ENCODE data around the gene RBFOX1. TPM values are rescaled to one million over a fixed set of nuclear protein-coding genes. Genes with fewer than 3 reads are reported as not detected.

RBFOX1 gene
- total RNA-seq, 1 donor from 2014 or later, result 1.1 TPM

DNA sequence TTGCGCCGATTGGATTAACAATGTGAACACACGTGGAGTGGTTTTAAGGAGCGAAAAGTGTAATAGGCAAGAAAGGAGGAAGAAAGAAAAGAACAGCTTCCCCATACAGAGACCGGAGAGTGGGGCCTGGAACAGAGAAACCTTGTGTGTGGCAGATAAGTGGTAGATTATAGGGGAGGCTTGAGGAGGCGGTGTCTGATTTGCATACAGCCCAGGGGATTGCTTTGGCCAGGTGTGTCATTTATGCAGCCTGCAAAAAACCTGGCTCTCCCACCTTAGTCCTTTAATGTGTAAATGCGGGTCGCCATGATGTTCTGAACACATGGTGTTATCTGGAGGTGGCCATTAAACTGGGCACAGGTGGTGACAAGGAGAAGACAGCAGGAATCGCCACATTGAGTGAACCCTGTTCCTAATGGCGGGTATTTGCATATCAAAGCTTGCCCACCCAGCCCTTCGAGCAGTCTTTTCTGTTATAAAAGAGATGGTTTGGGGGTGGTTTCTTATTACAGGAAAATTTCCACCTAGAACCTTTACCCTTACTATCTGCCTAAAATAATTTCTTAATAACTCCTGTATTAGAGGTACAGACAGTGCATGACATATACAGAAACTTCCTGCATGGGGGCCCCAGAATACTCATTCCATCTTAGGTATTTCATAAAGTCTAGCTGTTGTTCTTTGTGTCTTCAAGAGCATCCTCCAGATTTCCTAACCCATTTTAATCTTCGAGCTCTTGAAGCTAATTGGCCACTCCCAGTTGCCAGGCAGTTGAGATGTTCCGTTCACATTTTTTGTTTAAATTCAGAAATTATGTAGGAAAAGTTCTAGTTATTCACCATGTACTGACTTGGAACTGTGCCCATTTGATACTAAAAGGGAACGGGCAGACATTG is 292.5 kb downstream of the RBFOX1 start:
- ATAC-seq, result no peak
- intact Hi-C loops (cut with DNase I), result no loop called here
- DNase-seq (ENCODE audit: low spot score), result no peak

DNA sequence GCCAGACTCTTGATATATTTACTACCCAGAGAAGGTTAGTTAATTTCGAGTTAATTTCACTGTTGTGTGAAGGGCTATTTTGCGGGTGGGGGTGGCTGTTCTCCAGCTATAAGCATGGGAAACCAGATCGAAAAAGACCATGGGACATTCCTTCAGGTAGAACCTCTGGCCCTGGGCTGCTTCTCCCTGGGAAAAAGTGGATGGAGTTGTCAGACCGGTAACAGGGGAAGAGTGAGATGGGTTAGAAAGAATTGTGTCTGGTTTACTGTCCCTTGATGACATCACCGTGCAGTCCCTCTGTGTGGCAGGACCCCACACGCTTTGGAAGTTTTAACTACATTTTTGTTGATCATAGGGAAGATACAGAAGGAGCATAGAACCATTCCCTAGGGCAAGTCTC is 296.3 kb downstream of the RBFOX1 start:
- intact Hi-C loops (cut with DNase I), result no loop called here
- DNase-seq (ENCODE audit: low spot score) (no peak), ATAC-seq (no peak)

DNA sequence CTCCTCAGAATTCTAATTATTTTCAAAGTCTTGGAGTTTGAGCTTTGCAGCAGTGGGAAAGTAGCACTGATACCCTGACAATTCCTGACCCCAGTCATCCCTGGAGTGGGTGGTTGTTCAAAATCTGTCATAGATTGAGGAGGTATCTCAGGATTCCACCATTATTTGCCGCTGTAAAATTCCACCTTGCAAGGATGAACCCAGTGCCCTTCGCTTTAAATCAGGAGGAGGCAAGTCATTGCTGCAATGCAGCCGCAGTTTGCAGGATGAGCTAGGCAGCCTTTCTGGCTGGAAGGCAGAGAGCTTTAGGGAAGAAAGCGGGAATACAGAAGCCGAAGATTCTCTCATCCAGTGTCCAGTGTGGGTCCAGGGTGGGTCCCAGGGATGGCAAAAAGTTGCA is 296.9 kb downstream of the RBFOX1 start:
- ATAC-seq (no peak), DNase-seq (ENCODE audit: low spot score) (no peak)
- intact Hi-C loops (cut with DNase I), result no loop called here

DNA sequence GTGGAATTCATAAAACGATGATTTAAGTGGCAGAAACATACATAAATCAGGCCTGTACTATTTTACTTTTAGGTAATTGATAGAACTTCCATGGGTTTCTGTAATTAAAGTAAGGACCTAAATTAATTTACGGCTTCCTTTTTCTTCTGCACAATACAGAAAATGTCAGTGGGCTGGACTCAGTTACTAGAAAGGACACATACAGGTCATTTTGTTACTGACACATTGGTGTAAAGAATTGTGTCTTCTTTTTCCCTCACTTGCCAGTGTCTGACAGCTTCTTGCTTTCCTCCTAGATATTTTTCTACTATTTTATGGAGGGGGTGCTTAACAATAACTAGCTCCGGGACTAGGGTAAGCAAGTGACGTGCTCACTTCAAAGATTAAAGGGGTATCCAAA is 304.8 kb downstream of the RBFOX1 start:
- intact Hi-C loops (cut with DNase I), result loop anchor here (10.0 kb wide), 1 partner anchor 1267 kb away; no protein-coding TSS in a partner anchor
- ATAC-seq, result no peak
- no peak for DNase-seq (ENCODE audit: low spot score)

DNA sequence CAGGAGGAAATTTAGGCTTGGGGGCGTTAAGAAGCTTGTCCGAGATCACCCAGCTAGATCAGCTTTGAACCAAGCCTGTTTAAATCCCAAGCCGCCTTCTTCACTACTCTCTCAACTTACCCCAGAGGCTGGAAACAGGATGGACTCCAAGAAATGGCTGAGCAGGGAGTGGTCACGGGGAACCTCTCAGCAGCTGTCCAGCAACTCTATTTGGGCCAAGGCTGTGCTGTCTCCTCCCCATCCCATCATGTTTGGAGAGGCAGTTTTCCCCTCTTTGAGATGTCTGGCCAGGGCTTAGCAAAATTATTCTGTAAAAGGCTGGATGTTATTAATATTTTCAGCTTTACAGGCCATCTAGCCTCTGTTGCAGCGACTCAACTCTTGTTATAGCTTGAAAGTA is 305.7 kb downstream of the RBFOX1 start:
- ATAC-seq (no peak), DNase-seq (ENCODE audit: low spot score) (no peak)
- intact Hi-C loops (cut with DNase I), result loop anchor here (10.0 kb wide), 1 partner anchor 1266 kb away; no protein-coding TSS in a partner anchor

DNA sequence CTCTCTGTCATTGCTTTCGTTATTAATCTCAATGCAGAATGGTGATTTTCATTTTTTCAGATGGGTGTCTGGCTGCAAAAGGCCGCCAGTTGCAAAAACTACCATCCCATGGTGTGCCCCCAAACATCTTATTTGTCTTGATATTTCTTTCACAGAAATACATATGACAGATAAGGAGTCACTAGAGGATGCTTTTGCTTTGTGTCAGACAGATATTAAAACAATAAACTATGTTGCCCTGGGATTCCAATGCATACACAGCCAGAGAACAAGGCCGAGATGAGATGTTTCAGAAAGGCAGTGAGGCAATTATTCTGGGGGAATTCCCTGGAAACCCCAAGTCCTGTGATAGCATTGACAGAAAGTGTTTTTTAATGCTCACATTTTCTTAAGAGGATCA is 307.7 kb downstream of the RBFOX1 start:
- DNase-seq (ENCODE audit: low spot score) (no peak), ATAC-seq (no peak)
- intact Hi-C loops (cut with DNase I), result no loop called here

DNA sequence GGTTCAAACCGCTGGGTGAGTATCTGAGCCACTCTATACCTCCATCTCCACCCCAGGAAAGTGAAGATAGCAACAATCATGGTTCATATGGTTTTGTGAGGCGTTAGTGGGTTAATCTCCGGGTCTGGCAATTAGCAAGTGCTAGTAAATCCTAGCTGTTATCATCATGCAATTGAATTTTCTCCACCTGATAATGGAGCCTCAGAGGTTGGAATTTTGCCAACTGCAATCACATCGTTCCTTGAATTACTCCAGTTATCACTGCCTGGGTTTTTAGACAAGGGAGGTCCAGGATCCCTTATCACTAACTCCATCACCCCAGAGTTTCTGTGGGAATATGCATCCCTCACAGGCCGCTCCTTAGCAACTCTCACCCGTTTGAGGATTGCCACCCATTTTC is 311.5 kb downstream of the RBFOX1 start:
- ATAC-seq (no peak), DNase-seq (ENCODE audit: low spot score) (no peak)
- intact Hi-C loops (cut with DNase I), result no loop called here

DNA sequence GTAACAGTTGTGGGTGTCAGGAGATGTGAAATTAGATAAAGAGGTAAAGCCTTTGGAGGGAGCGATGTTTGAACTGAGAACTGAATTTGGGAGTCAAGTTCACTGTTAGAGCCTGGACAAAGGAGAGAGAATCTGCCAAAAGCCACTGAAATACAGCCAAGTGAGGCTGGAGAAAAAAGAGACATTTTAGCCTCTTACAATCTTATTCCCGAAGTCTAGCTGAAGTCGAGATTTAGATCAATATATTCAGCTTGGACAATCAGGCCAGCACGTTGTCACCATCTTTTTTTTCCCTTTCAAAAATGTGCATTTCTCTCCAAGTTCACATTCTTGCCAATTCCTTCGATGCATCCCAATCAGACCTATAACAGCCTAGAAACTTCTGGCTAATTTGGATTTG is 312.2 kb downstream of the RBFOX1 start:
- intact Hi-C loops (cut with DNase I), result no loop called here
- ATAC-seq, result no peak

DNA sequence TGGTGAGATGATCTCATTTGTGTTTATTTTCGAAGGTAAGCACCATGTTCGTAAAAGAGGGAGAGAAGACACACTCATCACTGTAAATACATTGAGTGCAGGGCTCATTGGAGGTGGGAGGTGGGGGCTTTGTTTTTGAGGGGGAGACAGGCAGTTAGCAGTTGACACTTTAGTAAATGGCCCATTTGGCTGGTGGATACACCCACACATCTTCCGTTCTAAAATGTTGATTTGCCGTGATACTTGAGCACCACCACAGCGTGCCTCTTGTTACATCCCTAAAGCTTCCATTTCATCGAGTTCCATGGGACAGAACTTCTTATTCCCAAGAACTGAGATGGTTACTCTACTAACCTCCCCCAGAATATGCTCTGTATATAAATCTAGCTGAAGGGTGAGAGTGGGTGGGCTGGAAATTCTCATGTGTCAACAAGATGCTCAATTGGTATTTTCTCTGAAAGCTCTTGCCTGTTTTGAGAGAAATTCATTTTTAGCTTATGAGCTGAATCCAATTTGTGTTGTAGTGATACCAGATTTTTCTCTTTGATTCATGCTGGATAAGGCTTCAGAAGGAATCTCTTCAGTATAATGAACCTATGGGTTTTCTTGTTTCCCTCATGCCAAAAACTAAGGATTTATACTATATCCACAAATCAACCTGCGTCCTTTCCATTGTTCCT is 314.3 kb downstream of the RBFOX1 start:
- DNase-seq (ENCODE audit: low spot score) (no peak), ATAC-seq (no peak)
- intact Hi-C loops (cut with DNase I), result no loop called here

More for the DNA sequence above, 312.2 kb downstream of the RBFOX1 start:
- no peak for DNase-seq (ENCODE audit: low spot score)

DNA sequence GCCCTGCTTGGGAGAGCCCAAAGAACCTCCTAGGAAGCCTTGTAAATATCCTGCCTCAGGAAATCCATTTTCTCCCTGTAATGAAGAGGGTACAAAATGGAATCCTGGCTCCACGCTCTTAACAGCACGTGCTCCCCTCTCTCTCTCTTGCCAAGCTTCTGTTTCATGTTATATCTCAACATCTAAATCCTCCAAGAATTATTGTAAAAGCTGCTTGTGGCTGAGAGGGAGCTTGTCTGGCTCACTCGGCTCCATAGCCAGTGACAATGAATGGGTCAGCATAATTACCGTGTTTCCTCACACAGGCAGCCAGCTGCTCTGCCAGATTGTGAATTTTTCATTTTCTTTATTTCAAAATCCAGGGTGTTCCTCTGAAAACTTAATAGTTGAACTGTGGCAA is 317.8 kb downstream of the RBFOX1 start:
- intact Hi-C loops (cut with DNase I), result no loop called here
- no peak for DNase-seq (ENCODE audit: low spot score)
- ATAC-seq, result no peak

DNA sequence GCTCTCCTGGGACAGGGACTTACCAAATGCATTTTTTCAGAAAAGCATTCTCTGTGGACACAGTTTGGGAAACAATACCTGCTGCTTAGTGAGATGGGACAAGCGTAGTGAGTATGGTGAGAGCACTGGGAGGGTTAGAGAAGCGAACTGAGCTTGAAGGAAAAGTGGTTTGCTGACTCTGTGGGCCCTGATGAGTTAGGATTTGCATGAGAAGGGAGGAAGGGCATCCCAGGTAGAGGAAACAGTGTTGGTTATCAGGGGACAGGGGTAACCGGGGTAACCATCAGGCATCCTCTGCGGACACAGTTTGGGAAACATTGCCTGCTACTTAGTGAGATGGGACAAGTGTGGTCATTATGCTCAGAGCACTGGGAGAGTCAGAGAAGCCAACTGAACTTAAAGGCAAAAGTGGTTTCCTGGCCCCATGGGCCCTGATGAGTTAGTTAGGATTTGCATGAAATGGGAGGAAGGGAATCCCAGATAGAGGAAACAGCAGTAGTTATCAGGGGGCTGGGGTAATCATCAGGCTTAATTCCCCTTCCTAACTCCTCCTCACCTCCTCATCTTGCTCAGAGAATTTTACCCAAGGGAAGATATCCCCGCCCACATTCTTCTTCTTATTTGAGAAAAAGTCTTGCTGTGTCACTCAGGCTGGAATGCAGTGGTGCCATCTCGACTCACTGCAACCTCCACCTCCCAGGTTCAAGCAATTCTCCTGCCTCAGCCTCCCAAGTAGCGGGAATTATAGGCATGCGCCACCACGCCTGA is 319.3 kb downstream of the RBFOX1 start:
- DNase-seq (ENCODE audit: low spot score) (no peak), ATAC-seq (no peak)
- intact Hi-C loops (cut with DNase I), result no loop called here

DNA sequence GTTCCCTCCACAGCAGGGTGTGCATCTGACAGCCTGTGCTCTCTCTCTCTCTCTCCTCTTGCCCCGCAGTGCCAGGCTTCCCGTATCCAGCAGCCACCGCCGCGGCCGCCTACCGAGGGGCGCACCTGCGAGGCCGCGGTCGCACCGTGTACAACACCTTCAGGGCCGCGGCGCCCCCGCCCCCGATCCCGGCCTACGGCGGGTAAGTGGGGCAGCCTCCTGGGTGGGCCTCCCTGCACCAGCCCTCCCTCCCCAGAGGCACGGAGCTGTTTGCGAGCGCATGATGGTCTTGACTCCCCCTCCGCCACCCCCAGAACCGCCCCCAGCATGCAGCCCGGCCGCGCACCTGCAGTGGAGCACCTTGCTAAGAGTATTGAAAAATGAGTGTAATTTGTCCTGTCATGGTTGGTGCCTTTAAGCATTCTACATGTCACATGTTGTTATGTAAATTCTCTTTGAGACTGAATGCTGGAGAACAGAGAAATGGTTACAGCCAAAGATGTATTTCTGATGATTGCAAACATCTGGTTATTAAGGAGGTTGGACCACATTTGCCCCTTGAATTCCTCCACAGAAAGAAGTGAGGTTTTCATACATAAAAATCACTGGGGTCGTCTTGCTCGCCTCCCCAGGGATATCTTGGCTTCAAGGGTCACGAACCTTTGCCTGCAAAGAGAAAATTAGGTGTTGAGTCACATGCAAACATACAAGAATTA is 321.3 kb downstream of the RBFOX1 start:
- ATAC-seq (no peak), DNase-seq (ENCODE audit: low spot score) (no peak)
- intact Hi-C loops (cut with DNase I), result no loop called here

DNA sequence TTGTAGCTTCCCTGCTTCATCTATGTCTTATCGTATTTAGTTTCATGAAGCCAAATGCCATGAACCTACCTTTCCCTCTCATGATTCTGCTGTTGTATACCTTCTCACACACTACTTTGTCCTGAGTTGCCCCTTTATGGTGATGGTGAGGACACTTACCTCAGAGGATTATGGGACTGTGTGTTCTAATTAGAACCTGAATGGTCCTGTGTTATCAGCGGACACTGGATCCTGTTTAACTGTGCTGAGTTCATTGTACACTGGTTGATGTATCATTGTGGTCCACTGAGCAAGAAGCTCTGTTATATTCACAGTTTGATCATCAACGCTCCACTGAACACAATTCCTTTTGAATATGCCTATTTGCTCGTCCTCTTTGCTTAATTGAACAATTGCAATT is 343.0 kb downstream of the RBFOX1 start:
- intact Hi-C loops (cut with DNase I), result no loop called here
- ATAC-seq (no peak), DNase-seq (ENCODE audit: low spot score) (no peak)

DNA sequence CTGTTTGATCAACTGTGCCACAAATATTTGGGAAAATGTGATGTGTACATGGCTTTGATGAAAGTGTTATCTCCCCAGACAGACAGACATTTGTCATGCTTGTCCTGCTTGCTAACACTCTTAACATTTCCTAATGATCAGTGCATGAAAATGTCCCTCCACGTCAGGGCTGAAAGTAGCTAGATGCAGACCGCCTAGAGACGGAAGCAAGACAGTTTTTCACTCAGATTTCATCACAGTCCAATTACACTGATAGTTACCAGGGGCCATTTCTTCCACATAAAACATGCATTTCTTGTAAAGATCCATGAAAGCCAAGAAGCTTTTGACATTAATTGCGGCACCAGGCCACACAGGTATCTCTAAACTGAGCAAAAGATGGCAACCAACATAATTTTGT is 347.7 kb downstream of the RBFOX1 start:
- no peak for DNase-seq (ENCODE audit: low spot score)
- intact Hi-C loops (cut with DNase I), result no loop called here
- ATAC-seq, result no peak

DNA sequence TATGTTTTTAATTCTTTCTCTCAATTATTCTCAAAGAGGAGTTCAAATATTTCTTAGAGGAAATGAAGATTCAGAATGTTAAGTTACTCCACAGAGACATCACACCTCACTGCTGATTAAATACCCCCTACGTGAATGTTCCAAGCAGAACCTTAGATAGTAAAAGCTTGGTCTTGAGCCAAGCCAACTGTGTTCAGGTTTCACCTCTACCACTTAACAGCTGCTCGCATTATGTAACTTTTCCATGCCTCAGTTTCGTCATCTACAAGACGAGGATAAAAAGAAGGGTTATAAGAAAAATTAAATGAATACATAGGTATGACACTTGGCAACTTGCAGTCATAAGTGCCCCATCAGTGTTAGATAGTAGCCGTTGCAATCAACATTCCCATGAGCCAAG is 356.2 kb downstream of the RBFOX1 start:
- ATAC-seq, result no peak
- intact Hi-C loops (cut with DNase I), result no loop called here
- DNase-seq (ENCODE audit: low spot score), result no peak

DNA sequence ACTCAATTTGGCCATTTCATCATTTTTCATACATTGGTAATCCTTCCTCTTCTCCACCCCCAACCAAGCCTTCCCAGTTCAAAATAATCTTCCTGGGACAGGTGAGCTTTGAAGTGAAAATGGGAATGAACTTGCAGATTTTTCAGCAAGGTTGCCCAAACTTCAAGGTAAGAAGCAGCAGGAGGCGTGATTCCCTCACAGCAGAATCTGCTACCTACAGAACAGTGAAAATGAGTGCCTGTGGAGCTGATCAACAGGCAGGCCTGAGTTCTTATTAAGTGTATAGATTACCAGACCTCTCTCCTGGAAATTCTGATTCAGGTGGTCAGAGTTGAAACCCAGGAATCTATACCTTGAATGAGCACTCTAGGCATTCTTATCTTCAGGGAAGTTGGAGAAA is 356.6 kb downstream of the RBFOX1 start:
- DNase-seq (ENCODE audit: low spot score), result no peak
- intact Hi-C loops (cut with DNase I), result no loop called here
- ATAC-seq, result no peak

DNA sequence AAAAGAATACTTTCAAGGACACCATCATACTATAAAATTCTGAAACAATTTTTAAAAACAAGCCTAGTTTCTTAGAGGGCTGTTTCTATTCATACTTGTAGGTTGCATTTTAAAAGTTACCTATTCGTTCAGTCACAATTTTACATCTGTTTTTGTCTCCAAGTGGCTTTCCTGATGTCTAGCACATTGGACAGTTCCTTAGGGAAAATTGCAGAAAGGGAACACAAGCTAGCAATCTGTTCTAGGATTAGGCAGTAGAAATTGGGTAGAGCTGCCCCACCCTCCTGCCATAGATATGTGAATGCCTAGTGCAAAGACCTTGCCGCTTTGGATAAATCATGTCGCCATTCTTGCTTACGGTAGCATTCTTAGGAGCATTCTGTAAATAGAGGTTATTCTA is 358.9 kb downstream of the RBFOX1 start:
- intact Hi-C loops (cut with DNase I), result no loop called here
- no peak for DNase-seq (ENCODE audit: low spot score)
- ATAC-seq, result no peak

DNA sequence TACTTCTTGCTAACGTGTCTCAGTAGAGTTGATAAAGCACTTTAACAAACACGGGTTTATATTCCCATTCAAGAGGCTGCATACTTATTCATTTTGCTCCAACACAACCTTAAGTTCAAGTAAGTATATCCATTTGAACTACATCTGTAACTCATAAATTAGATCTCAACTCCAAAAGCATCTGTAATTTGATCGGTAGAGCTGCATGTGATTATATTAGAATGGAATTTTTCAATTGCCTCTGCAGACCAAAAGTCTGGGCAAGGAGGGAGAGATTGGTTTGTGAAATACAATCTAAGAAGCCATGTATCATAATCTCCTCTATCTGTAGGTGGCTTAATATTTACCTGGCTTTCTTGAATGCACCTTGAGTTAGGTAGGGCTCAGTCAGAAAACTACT is 371.0 kb downstream of the RBFOX1 start:
- intact Hi-C loops (cut with DNase I), result no loop called here
- no peak for DNase-seq (ENCODE audit: low spot score)
- no peak for ATAC-seq

DNA sequence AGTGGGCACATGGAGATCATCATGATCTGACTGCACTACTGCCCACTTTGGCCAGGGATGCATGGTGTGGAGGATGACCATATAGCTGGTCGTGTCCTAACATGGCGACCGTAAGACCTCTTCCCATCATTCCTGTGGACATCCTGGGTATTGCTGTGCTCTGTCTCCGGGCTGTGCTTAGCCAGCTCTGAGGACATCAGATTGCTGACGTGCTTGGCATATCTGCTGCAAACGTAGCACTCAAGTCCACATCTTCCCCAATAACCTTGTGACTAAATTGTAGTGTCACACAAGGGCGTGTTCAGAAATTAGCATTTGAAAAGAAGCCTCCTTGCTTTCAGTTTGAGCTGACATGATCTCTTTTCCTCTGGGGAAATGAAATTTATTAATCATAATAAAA is 373.2 kb downstream of the RBFOX1 start:
- DNase-seq (ENCODE audit: low spot score) (no peak), ATAC-seq (no peak)
- intact Hi-C loops (cut with DNase I), result no loop called here
